Measurements from ENCODE around the gene LCLAT1.

- TF ChIP-seq, protein P1, sequence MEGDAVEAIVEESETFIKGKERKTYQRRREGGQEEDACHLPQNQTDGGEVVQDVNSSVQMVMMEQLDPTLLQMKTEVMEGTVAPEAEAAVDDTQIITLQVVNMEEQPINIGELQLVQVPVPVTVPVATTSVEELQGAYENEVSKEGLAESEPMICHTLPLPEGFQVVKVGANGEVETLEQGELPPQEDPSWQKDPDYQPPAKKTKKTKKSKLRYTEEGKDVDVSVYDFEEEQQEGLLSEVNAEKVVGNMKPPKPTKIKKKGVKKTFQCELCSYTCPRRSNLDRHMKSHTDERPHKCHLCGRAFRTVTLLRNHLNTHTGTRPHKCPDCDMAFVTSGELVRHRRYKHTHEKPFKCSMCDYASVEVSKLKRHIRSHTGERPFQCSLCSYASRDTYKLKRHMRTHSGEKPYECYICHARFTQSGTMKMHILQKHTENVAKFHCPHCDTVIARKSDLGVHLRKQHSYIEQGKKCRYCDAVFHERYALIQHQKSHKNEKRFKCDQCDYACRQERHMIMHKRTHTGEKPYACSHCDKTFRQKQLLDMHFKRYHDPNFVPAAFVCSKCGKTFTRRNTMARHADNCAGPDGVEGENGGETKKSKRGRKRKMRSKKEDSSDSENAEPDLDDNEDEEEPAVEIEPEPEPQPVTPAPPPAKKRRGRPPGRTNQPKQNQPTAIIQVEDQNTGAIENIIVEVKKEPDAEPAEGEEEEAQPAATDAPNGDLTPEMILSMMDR (IDR thresholded peaks at IDR 0.05; ENCODE audit: low read depth, low read length): no peak
- TF ChIP-seq EZH2phosphoT487 (IDR thresholded peaks at IDR 0.05; ENCODE audit: low read depth): no peak
These were observed 136.2 kb downstream of the LCLAT1 start for GRCh38 chr2:30583204-30583749.

Measured in OCI-LY3 (cell line).